HepG2 (cell line): ENCODE results near the gene GALR2. TPM values are rescaled to one million over a fixed set of nuclear protein-coding genes. Genes with fewer than 3 reads are reported as not detected.
A peak's percentile ranks its signal among the peaks of the same experiment; 100 is the strongest.

Experiments
- ARNT ChIP-seq: fragments of 450-650 bp; IDR thresholded peaks from 2 replicates; pipeline ENCODE4 v1.6.1; 2017
- CCDC6 ChIP-seq: sonication (generic); formaldehyde crosslinking; IDR thresholded peaks from 2 replicates; pipeline ENCODE4 v1.8.1; 2022; ENCODE audit warnings: mild to moderate bottlenecking, missing genetic modification reagents, moderate library complexity
- CEBPZ ChIP-seq: IDR thresholded peaks from 2 replicates; pipeline ENCODE4 v1.6.1; 2012; ENCODE audit warnings: low read length, improper control_type of control experiment
- FOSL1 ChIP-seq: sonication (generic); formaldehyde crosslinking; IDR thresholded peaks from 2 replicates; pipeline ENCODE4 v1.9.0; 2021; ENCODE audit warnings: missing genetic modification reagents, borderline replicate concordance
- FOXM1 ChIP-seq: sonication (generic); formaldehyde crosslinking; IDR thresholded peaks from 2 replicates; pipeline ENCODE4 v1.5.0; 2020; ENCODE audit warnings: missing genetic modification reagents
- JUNB ChIP-seq: sonication (generic); formaldehyde crosslinking; IDR thresholded peaks from 2 replicates; pipeline ENCODE4 v1.8.0; 2022; ENCODE audit warnings: missing genetic modification reagents, mild to moderate bottlenecking, borderline replicate concordance
- PAF1 ChIP-seq: IDR thresholded peaks from 2 replicates; pipeline ENCODE4 v1.6.1; 2016; ENCODE audit warnings: missing genetic modification reagents, missing compliant biosample characterization
- RARA ChIP-seq: IDR thresholded peaks from 2 replicates; pipeline ENCODE4 v1.6.1; 2016; ENCODE audit warnings: missing genetic modification reagents, missing compliant biosample characterization
- THRA ChIP-seq: sonication (generic); formaldehyde crosslinking; IDR thresholded peaks from 2 replicates; pipeline ENCODE4 v1.4.0; 2020; ENCODE audit warnings: missing genetic modification reagents, borderline replicate concordance
- ZNF143 ChIP-seq: sonication (generic); formaldehyde crosslinking; IDR thresholded peaks from 2 replicates; pipeline ENCODE4 v1.4.0; 2020; ENCODE audit warnings: missing genetic modification reagents
- ZNF180 ChIP-seq: sonication (generic); formaldehyde crosslinking; IDR thresholded peaks from 2 replicates; pipeline ENCODE4 v1.4.0; 2020; ENCODE audit warnings: low read depth, missing genetic modification reagents, borderline replicate concordance
- ZNF232 ChIP-seq: sonication (generic); formaldehyde crosslinking; IDR thresholded peaks from 2 replicates; pipeline ENCODE4 v1.4.0; 2020; ENCODE audit warnings: missing genetic modification reagents, borderline replicate concordance
- ZNF615 ChIP-seq: sonication (generic); formaldehyde crosslinking; IDR thresholded peaks from 2 replicates; pipeline ENCODE4 v1.5.0; 2020; ENCODE audit warnings: mild to moderate bottlenecking, missing genetic modification reagents, borderline replicate concordance
- ZNF800 ChIP-seq: sonication (generic); formaldehyde crosslinking; IDR thresholded peaks from 2 replicates; pipeline ENCODE4 v1.4.0; 2020; ENCODE audit warnings: missing genetic modification reagents
- polyA plus RNA-seq, 8 experiments: library from polyadenylated mRNA; depleted of rRNA in 3 of 8; stranded (reverse) in 7 of 8; unstranded in 1 of 8; fragments of >200 nt; fragmentation: Illumina TruSeq in 4 of 8; extraction: Trizol in 4 of 8; gene quantifications; 2 replicates each; pipeline versions ENCODE4 v1.2.1 to v1.2.3, GENCODE V29; 2011 to 2016; ENCODE audit warnings: low read depth in 4 of 8, missing spikeins in 1 of 8, mixed read lengths in 1 of 8; ENCODE audit not compliant: insufficient read depth in 1 of 8
- total RNA-seq, 5 experiments: library from RNA; depleted of rRNA; stranded (reverse); fragments of >200 nt; fragmentation: Illumina TruSeq; extraction: Trizol; gene quantifications; 2 replicates each; pipeline ENCODE4 v1.2.3, GENCODE V29; 2016; ENCODE audit warnings: low read depth in 1 of 5
- TF ChIP-seq, protein P1 (sequence below): sonication (generic); formaldehyde crosslinking; IDR thresholded peaks from 2 replicates; pipeline ENCODE4 v1.5.1; 2020; ENCODE audit warnings: missing genetic modification reagents, mild to moderate bottlenecking, borderline replicate concordance
- TF ChIP-seq, protein P2 (sequence below): sonication (generic); formaldehyde crosslinking; IDR thresholded peaks from 2 replicates; pipeline ENCODE4 v1.4.0; 2020; ENCODE audit warnings: missing genetic modification reagents
- TF ChIP-seq, protein P3 (sequence below): IDR thresholded peaks from 2 replicates; pipeline ENCODE4 v1.6.1; 2012; ENCODE audit warnings: low read depth, low read length, improper control_type of control experiment

Gene GALR2
- total and polyA plus RNA-seq, 2 of the 13 experiments (the other 11 are each of a cell fraction or from before 2014, with no cell fraction given), result 0.48 to 0.58 TPM

GRCh38 chr17:76026714-76027158, 47.8 kb upstream of the GALR2 start (continued):
- TF ChIP-seq ZNF232 (CRISPR knock-in tag), result 0 out of 2 replicates have a peak, but pooled peaks have one; percentile 70
- no peak for TF ChIP-seq ZNF180
- TF ChIP-seq, protein P1, sequence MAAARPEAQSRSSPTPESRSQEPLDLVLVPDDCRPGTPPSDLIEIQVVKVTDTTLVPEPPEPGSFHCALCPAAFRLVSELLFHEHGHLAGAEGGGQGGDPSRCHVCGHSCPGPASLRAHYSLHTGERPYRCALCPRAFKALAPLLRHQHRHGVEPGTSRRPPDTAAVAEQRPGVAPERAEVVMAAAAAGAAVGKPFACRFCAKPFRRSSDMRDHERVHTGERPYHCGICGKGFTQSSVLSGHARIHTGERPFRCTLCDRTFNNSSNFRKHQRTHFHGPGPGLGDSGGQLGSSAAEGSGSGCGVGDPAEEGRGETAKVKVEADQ (CRISPR knock-in tag), result no peak
- no peak for TF ChIP-seq JUNB (CRISPR knock-in tag)
- TF ChIP-seq THRA (CRISPR knock-in tag), result no peak
- TF ChIP-seq ZNF143 (CRISPR knock-in tag), result no peak
- TF ChIP-seq, protein P2, sequence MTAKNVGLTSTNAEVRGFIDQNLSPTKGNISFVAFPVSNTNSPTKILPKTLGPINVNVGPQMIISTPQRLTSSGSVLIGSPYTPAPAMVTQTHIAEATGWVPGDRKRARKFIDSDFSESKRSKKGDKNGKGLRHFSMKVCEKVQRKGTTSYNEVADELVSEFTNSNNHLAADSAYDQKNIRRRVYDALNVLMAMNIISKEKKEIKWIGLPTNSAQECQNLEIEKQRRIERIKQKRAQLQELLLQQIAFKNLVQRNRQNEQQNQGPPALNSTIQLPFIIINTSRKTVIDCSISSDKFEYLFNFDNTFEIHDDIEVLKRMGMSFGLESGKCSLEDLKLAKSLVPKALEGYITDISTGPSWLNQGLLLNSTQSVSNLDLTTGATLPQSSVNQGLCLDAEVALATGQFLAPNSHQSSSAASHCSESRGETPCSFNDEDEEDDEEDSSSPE, result no peak
- TF ChIP-seq FOXM1 (CRISPR knock-in tag), result no peak
- no peak for TF ChIP-seq ZNF800
- TF ChIP-seq FOSL1 (CRISPR knock-in tag), result no peak
- TF ChIP-seq, protein P3, sequence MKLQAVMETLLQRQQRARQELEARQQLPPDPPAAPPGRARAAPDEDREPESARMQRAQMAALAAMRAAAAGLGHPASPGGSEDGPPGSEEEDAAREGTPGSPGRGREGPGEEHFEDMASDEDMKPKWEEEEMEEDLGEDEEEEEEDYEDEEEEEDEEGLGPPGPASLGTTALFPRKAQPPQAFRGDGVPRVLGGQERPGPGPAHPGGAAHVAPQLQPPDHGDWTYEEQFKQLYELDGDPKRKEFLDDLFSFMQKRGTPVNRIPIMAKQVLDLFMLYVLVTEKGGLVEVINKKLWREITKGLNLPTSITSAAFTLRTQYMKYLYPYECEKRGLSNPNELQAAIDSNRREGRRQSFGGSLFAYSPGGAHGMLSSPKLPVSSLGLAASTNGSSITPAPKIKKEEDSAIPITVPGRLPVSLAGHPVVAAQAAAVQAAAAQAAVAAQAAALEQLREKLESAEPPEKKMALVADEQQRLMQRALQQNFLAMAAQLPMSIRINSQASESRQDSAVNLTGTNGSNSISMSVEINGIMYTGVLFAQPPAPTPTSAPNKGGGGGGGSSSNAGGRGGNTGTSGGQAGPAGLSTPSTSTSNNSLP, result no peak
- no peak for TF ChIP-seq PAF1 (CRISPR knock-in tag)
- TF ChIP-seq RARA (CRISPR knock-in tag), result no peak
- TF ChIP-seq ARNT, result no peak
- TF ChIP-seq CEBPZ, result no peak
- no peak for TF ChIP-seq ZNF615 (CRISPR knock-in tag)
- 0 out of 2 replicates have a peak, but pooled peaks have one; percentile 9 for TF ChIP-seq CCDC6 (CRISPR knock-in tag)
